ENCODE measurements around the gene JPH2. TPM values are rescaled to one million over a fixed set of nuclear protein-coding genes. Genes with fewer than 3 reads are reported as not detected.
"Not testable (repeated sequence)": the region's sequence is repeated elsewhere in the genome, so short reads cannot be mapped to it uniquely, and the experiment has no call there.

JPH2 gene
- total RNA-seq, 2 experiments from 2014 or later, result not detected

- POLR2A ChIA-PET, result no interaction called here
- CTCF ChIA-PET, result interaction anchor here (0.6 to 1.0 kb wide), 2 partner anchors 34 to 53 kb away, joined by 3 read pairs; no protein-coding TSS in a partner anchor
Observed at GRCh38 chr20:44136579-44137265, 50.3 kb downstream of the JPH2 start.

DNA sequence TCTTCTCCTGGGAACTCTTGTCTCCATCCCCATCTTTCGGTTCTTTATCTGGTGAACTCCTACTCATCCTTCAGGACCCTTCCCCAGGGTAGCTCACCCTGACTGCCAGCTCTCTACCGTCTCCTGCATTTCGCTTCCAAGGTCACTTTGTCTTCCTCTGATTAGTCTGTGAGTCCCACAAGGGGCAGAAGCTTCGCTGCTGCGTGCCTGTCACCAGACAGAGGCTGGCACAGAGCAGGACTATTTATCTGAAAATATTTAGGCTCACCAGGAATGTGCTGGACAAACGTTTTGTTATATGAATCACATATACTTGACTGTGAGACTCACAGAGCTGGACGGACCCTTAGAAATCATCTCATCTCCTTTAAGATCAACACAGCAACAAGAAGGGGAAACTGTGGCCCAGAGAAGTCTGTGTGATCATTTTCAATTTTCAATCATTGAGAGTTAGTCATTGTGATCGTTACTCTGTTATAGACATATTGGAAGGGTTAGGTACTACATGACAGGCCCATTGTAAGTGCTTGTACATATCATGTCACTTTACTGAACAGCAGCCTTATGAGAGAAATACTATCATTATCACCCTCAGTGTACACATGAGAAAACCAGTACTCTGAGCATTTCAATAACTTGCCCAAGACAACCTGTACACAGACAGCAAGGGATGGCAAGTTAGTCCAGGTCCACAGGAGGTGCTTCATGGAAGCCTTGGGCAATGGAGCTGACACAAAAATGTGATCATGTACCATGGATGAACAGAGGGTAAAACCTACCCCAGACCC, 51.4 kb downstream of the JPH2 start:
- POLR2A ChIA-PET, result no interaction called here
- CTCF ChIA-PET, result interaction anchor here (1.0 to 1.2 kb wide), 2 partner anchors 18 to 55 kb away, joined by 4 to 5 read pairs; no protein-coding TSS in a partner anchor

DNA sequence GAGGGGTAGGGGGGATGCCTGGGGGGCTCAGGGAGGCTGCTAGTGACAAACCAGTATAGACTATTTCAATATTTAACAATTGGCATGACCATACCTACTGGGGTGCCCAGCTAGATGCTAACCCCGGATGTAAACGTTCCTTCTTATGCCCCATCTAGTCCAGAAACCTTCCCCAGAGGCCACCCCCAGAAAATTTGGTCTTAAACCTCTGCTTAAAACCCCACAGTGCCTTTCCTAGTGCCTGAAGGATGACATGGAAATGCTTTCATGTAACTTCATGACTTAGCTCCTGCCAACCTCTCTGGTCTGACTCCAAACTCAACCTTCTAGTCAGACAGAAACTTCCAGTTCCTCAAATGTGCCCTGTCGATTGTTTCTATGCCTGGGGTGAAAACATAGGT, 52.0 kb downstream of the JPH2 start:
- POLR2A ChIA-PET, result no interaction called here
- CTCF ChIA-PET, result interaction anchor here (0.6 to 1.2 kb wide), 3 partner anchors 18 to 475 kb away, joined by 3 to 5 read pairs (median 4); no protein-coding TSS in a partner anchor

DNA sequence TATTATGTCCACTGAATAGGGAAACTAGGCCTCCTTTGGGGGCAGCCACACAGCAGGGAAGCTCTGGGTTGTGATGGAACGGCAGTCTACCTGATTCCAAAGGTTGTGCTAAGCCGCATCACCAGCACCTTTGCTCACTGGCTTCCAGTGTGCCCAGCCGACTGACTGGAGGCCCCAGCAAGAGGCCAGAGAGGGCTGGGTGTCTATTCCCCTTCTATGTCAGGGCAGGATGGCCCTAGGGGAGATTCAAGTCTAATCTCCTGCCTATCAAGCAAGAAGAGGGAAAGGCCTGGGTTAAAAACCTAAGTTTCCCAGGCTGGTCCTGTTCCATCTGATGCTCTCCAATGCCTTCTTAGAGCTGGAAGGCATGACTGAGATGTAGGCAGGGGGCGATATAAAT, 53.6 kb downstream of the JPH2 start:
- ChIA-PET POLR2A (interaction anchor here (0.6 kb wide), 1 partner anchor 122 kb away, joined by 4 read pairs; no protein-coding TSS in a partner anchor), CTCF (no interaction called here)

DNA sequence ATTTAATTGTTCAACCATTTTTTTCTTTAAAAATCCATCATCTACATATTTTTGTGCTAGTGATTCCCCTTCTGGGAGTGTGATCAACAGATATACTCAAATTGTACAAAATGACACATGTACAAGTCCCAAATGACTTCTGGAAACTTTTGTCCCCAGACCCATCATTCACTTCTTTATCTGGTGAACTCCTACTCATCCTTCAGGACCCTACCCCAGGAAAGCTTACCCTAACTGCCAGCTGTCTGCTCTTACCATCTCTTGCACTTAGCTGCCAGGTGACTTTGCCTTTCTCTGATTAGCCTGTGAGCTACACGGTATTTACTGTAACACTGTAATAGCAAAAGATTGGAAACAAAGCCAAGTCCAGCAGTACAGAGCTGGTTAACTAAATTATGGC, 55.3 kb downstream of the JPH2 start:
- ChIA-PET CTCF (interaction anchor here (2.4 kb wide), 1 partner anchor 14 kb away, joined by 8 read pairs; no protein-coding TSS in a partner anchor), POLR2A (no interaction called here)

- POLR2A ChIA-PET, result no interaction called here
- CTCF ChIA-PET, result interaction anchor here (2.4 kb wide), 1 partner anchor 13 kb away, joined by 8 read pairs; no protein-coding TSS in a partner anchor
Observed at GRCh38 chr20:44129911-44130718, 56.9 kb downstream of the JPH2 start.

DNA sequence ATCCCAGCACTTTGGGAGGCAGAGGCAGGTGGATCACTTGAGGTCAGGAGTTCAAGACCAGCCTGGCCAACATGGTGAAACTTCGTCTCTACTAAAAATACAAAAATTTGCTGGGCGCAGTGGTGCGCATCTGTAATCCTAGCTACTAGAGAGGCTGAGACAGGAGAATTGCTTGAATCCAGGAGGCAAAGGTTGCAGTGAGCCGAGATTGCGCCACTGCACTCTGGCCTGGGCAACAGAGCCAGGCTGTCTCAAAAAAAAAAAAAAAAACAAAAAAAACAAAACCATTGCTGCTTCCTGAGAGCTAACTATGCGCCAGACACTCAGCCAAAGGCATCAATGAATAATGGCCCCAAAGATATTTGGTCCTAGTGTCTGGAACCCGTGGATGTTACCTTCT, 57.7 kb downstream of the JPH2 start:
- CTCF ChIA-PET, result interaction anchor here (1.1 to 2.4 kb wide), 2 partner anchors 9 to 12 kb away, joined by 3 to 8 read pairs; no protein-coding TSS in a partner anchor
- POLR2A ChIA-PET, result not testable (repeated sequence)

- ChIA-PET POLR2A (no interaction called here), CTCF (no interaction called here)
Observed at GRCh38 chr20:44126445-44126844, 60.5 kb downstream of the JPH2 start.

DNA sequence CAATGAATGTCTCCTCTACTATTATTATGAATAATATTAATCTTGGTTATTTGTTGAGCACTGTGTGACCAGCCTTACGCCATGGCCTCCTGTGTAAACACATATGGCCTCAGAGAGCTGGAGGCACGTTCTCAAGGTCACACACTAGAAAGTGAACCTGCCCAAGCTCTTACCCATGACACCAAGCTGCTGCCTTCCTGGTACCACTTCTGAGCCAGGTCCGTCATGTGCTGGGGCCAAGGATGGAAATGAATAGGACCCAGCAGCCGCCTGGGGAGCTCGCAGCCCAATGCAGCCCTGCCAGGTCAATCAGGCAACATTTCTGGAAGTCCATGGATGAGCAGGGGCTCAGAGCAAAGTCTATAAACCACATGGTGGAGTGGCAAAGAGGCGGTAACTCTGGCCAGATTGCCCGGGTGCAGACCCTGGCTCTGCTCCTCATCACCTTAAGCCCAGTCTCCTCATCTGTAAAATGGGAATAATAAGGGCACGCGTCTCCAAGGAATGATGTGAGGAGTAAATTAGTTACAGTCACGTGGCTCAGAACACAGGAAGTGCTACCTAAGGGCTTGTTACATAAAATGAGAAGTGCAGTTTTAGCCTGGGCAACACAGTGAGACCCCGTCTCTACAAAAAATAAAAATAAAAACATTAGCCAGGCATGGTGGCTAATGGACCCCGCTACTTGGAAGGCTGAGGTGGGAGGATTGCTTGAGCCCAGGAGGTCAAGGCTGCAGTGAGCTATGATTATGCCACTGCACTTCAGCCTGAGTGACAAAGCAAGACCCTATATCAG, 61.5 kb downstream of the JPH2 start:
- CTCF ChIA-PET, result no interaction called here

GRCh38 chr20:44123874-44124535, 63.0 kb downstream of the JPH2 start:
- POLR2A ChIA-PET, result no interaction called here
- CTCF ChIA-PET, result interaction anchor here (0.9 kb wide), 1 partner anchor 33 kb away, joined by 3 read pairs; no protein-coding TSS in a partner anchor

More for the DNA sequence above, 61.5 kb downstream of the JPH2 start:
- POLR2A ChIA-PET, result no interaction called here

GRCh38 chr20:44123251-44123650, 63.7 kb downstream of the JPH2 start:
- POLR2A ChIA-PET, result no interaction called here
- CTCF ChIA-PET, result interaction anchor here (0.9 kb wide), 1 partner anchor 32 kb away, joined by 3 read pairs; no protein-coding TSS in a partner anchor

- ChIA-PET CTCF (interaction anchor here (0.5 to 4.7 kb wide), 3 partner anchors 8 to 504 kb away, joined by 3 to 37 read pairs (median 4); no protein-coding TSS in a partner anchor), POLR2A (interaction anchor here (0.5 kb wide), 1 partner anchor 448 kb away, joined by 4 read pairs; no protein-coding TSS in a partner anchor)
Observed at GRCh38 chr20:44120676-44121425, 66.1 kb downstream of the JPH2 start.

GRCh38 chr20:44118185-44119033, 68.6 kb downstream of the JPH2 start:
- CTCF ChIA-PET, result interaction anchor here (1.2 to 4.7 kb wide), 3 partner anchors 12 to 77 kb away, joined by 3 to 37 read pairs (median 8); no protein-coding TSS in a partner anchor
- POLR2A ChIA-PET, result no interaction called here

DNA sequence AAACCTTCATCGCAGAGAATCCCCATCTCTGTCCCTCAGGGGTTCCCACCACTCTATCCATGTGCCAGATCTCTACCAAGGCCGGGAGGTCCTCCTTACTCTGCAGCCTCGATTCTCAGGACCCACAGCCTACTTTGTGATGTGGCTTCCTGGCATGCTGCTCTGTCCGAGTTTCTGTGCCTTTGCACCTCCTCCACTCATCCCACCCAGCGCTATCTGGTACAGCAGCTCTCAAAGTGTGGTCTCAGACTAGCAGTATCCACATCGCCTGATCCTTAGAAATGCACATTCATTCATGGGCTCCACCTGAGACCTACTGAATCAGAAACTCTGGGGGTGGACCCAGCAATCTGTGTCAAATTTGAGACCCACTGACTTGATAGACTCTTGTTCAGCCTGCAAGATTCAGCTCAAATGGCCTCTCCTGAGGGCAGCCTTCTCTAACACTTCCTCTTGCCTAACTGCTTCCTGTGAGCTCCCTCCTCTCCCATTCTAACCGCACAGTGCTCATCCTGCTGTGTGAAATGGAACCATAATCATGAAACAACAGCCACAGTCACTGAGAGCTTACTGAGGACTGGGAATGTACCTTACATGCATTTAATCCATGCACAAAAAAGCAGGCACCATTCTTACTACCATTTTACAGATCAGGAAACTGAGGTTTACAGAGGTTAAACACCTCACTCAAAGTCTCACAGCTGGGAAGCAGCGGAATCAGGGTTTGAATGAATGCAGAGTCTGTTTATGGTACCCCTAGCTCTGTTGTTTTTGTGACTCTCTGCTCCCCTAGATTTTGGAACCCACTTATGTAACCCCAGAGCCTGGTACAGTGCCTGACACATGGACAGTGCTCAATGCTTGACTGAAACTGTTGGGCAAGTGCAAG, 69.4 kb downstream of the JPH2 start:
- CTCF ChIA-PET, result interaction anchor here (1.0 to 4.7 kb wide), 10 partner anchors 9 to 194 kb away, joined by 3 to 37 read pairs (median 6); partner anchors contain the start of genes FITM2 and JPH2
- POLR2A ChIA-PET, result no interaction called here
